Type B pancreatic cell (in vitro differentiated cells): ENCODE results near the gene OVOL3. TPM values are rescaled to one million over a fixed set of nuclear protein-coding genes. Genes with fewer than 3 reads are reported as not detected.

ENCODE experiments used
- DNase-seq: peaks from one replicate; pipeline ENCODE4 v3.0.0; 2021; ENCODE audit warnings: mixed read lengths; ENCODE audit not compliant: unreplicated experiment; ENCODE audit errors: extremely low spot score
- H3K27ac Mint-ChIP-seq: 2 replicates; pipeline ENCODE4 v1.8.0; 2021; ENCODE audit warnings: mild to moderate bottlenecking, mixed read lengths
- H3K27me3 Mint-ChIP-seq: 2 replicates; pipeline ENCODE4 v1.8.0; 2021; ENCODE audit warnings: mixed read lengths
- H3K36me3 Mint-ChIP-seq: 2 replicates; pipeline ENCODE4 v1.8.0; 2021; ENCODE audit warnings: mixed read lengths
- H3K4me1 Mint-ChIP-seq: one replicate; pipeline ENCODE4 v1.8.0; 2021; ENCODE audit warnings: mixed read lengths; ENCODE audit not compliant: unreplicated experiment
- H3K4me3 Mint-ChIP-seq: 2 replicates; pipeline ENCODE4 v1.8.0; 2021; ENCODE audit warnings: mild to moderate bottlenecking, mixed read lengths
- H3K9me3 Mint-ChIP-seq: 2 replicates; pipeline ENCODE4 v1.8.0; 2021; ENCODE audit warnings: mixed read lengths
- total RNA-seq: library from RNA; stranded (reverse); gene quantifications from 2 replicates; pipeline ENCODE4 v1.2.1, GENCODE V29; 2021; ENCODE audit warnings: low replicate concordance
- TF ChIP-seq, protein P1 (sequence below): fragments of 200-600 bp; sonication (generic); conservative IDR thresholded peaks from 2 replicates; pipeline ENCODE4 v1.5.0; 2021; ENCODE audit warnings: antibody characterized with exemption, mild to moderate bottlenecking

The OVOL3 gene
- total RNA-seq, 1 donor from 2014 or later = not detected

DNA sequence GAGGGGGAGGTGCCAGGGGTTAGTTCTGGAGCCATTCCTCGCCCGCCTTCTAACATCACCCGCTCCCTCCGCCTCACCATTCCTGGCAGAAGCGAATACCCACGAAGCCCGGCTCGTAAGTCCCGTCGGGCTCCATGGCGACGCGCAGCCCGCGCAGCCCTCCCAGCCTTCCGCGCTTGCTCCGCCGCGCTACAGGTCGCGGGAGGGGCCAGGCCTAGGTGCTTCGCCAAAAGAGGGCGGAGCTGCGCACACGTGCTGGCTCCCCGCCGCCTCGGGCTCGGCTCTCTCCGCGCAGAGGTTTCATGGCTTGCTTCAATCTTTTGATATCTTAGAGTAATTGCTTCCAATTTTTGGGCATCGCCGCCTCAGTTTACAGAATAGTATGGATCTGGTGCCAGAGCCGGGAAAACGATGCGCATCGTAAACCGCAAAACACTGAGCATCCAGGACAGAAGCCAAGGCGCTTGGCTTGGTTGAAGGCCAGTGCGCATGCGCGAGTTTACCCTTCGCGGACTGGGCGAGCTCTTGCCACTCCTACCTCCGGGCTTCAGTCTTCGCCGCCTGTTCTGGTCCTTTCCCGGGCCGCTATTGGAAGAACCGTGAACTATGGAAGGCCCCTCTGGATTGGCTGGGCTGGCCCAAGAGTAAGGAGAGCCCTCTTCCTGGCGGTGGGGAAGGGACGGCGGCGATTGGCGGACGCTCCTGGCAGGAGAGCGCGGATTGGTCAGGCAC lies 3.9 kb downstream of the OVOL3 start, which contains the start of gene POLR2I:
TSS of gene POLR2I (minus strand) at position 155 of the 732 bp plus-strand sequence. CDS start at position 136, 19 bp downstream.
- peak; percentile 98 for DNase-seq
- peaks cover 3% of the 10 kb centered on the region for H3K27me3 Mint-ChIP-seq
- H3K27ac Mint-ChIP-seq = peak within 1 kb of the TSS; percentile 97
- H3K9me3 Mint-ChIP-seq = no peaks in the 10 kb centered on the region
- peaks cover 23% of the 10 kb centered on the region for H3K4me1 Mint-ChIP-seq
- H3K4me3 Mint-ChIP-seq = peak within 1 kb of the TSS; percentile 95
- TF ChIP-seq, protein P1, sequence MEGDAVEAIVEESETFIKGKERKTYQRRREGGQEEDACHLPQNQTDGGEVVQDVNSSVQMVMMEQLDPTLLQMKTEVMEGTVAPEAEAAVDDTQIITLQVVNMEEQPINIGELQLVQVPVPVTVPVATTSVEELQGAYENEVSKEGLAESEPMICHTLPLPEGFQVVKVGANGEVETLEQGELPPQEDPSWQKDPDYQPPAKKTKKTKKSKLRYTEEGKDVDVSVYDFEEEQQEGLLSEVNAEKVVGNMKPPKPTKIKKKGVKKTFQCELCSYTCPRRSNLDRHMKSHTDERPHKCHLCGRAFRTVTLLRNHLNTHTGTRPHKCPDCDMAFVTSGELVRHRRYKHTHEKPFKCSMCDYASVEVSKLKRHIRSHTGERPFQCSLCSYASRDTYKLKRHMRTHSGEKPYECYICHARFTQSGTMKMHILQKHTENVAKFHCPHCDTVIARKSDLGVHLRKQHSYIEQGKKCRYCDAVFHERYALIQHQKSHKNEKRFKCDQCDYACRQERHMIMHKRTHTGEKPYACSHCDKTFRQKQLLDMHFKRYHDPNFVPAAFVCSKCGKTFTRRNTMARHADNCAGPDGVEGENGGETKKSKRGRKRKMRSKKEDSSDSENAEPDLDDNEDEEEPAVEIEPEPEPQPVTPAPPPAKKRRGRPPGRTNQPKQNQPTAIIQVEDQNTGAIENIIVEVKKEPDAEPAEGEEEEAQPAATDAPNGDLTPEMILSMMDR = no peak
- peaks cover 13% of the 10 kb centered on the region for H3K36me3 Mint-ChIP-seq

DNA sequence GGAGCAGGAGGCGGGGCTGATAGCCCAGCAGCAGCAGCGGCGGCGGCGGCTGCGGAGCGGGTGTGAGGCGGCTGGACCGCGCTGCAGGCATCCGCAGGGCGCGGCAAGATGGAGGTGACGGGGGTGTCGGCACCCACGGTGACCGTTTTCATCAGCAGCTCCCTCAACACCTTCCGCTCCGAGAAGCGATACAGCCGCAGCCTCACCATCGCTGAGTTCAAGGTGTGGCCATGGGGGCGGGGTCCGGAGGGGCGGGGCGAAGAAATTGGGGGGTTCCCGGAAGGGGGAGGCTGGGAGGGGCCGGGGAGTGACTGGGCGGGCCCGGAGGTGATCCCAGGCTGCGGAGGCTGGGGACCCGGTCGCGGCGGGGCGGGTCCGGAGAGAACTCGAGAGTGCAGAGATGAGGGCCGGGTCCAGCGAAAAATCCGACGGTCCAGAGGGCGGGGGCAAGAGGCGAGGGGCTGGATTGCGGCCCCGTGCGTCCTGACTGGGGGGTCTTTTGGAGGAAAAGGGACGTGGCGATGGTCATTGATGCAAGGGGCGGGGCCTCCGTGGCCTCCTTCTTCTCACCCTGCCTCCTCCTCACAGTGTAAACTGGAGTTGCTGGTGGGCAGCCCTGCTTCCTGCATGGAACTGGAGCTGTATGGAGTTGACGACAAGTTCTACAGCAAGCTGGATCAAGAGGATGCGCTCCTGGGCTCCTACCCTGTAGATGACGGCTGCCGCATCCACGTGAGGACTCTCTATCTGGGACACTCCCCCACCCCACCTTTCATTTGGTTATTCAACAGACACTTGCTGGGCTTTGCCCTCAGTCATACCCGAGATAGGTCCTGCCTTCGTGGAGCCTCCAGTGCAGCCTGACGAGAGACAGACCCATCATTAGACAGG lies 4.8 kb downstream of the OVOL3 start, which contains the start of gene TBCB:
TSS of gene TBCB (plus strand) at position 16 of the 891 bp plus-strand sequence. CDS start at position 109, 93 bp downstream.
- DNase-seq = no peak
- peaks cover 28% of the 10 kb centered on the region for H3K4me1 Mint-ChIP-seq
- H3K27me3 Mint-ChIP-seq = peaks cover 3% of the 10 kb centered on the region
- H3K4me3 Mint-ChIP-seq = peak within 1 kb of the TSS; percentile 95
- H3K36me3 Mint-ChIP-seq = peaks cover 13% of the 10 kb centered on the region
- TF ChIP-seq, protein P1 = no peak
- H3K27ac Mint-ChIP-seq = peak within 1 kb of the TSS; percentile 97
- no peaks in the 10 kb centered on the region for H3K9me3 Mint-ChIP-seq

DNA sequence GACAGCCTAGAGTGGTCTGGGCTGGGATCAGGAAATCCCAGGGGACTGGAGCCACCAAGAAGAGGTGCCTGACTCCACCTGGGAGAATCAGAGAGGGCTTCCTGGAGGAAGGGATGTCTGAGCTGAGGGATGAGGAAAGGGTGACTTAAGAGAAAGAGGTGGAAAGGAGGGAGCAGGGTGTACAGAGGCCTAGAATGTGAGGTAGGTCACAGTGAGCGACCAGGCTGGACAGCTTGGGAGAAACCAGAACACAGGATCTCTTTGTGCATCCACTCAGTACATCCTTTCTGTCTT lies 5.3 kb downstream of the OVOL3 start:
- DNase-seq = no peak
- peak overlapping the region; percentile 95 for H3K4me3 Mint-ChIP-seq
- TF ChIP-seq, protein P1 = no peak
- H3K4me1 Mint-ChIP-seq = peaks cover 28% of the 10 kb centered on the region
- H3K36me3 Mint-ChIP-seq = peaks cover 13% of the 10 kb centered on the region
- peak overlapping the region; percentile 97 for H3K27ac Mint-ChIP-seq
- H3K27me3 Mint-ChIP-seq = peaks cover 3% of the 10 kb centered on the region
- no peaks in the 10 kb centered on the region for H3K9me3 Mint-ChIP-seq

DNA sequence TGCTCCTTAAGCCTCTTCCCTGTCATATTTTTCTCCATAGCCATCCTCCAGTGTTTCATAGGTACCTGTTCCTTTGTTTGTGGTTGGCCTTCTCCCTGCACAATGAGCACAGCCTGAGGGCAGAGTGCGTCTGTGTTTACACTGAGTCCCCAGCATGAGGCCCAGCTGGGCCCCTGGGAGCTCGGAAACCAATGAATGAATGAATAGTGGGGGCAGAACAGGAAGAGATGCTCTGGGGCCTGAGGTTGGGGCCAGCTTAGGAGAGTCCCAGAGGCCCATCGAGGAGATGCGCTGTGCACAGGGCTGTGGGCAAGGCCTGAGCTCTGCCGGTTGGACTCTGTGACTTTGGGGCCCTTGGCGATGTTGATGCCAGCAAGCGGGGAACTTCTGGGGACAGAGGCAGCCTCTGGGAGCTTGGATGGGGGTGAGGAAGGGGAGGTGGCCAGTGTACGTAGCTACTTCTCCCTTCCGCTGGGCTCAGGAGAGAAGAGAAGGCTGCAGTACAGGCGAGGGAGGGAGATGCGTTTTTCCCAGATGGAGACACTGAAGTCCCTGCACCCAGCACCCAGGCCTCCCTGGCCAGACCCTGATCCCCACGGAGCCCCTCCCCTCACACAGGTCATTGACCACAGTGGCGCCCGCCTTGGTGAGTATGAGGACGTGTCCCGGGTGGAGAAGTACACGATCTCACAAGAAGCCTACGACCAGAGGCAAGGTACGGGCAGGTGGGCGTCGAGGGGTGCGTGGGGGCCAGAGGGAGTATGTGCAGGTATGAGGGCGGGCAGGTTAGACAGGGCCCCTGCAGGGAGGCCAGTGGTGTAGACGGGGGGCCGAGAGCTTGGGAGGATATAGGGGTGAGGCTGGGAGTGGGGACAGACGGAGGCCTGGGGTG lies 9.4 kb downstream of the OVOL3 start:
- Mint-ChIP-seq H3K27ac (peak overlapping the region; percentile 75), H3K4me1 (peaks cover 20% of the 10 kb centered on the region), H3K27me3 (no peaks in the 10 kb centered on the region), H3K36me3 (peaks cover 4% of the 10 kb centered on the region), H3K9me3 (no peaks in the 10 kb centered on the region), H3K4me3 (peak overlapping the region; percentile 58)
- no peak for DNase-seq
- TF ChIP-seq, protein P1 = no peak

DNA sequence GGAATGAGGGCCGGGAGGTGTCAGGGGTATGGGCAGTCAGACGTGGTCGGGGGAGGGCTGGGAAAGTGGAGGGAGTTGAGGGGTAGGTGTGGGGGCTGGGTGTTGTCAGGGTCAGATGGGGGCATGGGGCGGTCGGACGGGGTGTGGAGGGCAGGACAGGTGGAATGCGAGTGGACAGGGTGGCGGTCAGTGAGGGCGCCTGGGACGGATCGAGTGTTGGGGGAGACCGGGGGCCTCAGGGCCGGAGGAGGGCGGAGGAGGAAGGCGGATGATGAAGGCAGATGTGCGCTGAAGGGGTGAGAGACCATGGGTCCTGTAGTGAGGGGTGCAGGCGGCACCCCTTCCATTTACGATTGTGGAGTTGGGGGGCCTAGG lies 10.0 kb downstream of the OVOL3 start:
- DNase-seq = no peak

More for the DNA sequence above, 10.0 kb downstream of the OVOL3 start:
- no peak overlapping the region for H3K27ac Mint-ChIP-seq
- peaks cover 20% of the 10 kb centered on the region for H3K4me1 Mint-ChIP-seq
- no peak overlapping the region for H3K4me3 Mint-ChIP-seq
- no peaks in the 10 kb centered on the region for H3K27me3 Mint-ChIP-seq
- H3K9me3 Mint-ChIP-seq = no peaks in the 10 kb centered on the region
- peaks cover 4% of the 10 kb centered on the region for H3K36me3 Mint-ChIP-seq
- TF ChIP-seq, protein P1 = no peak
